Measurements from ENCODE around the gene PLXNA2. TPM values are rescaled to one million over a fixed set of nuclear protein-coding genes. Genes with fewer than 3 reads are reported as not detected.
A peak's percentile ranks its signal among the peaks of the same experiment; 100 is the strongest.

The PLXNA2 gene
- total and polyA plus RNA-seq, 2 of the 13 experiments (the other 11 are each of a cell fraction or from before 2014, with no cell fraction given): 1.1 to 2.1 TPM

GRCh38 chr1:208243527-208243966, 637 bp downstream of the PLXNA2 start (continued):
- no peak for TF ChIP-seq AFF4 (CRISPR knock-in tag; IDR thresholded peaks at IDR 0.05)
- no peak for TF ChIP-seq GPN1 (CRISPR knock-in tag; IDR thresholded peaks at IDR 0.05; ENCODE audit: borderline replicate concordance)
- TF ChIP-seq ZNF878 (CRISPR knock-in tag; IDR thresholded peaks at IDR 0.05): 0 out of 2 replicates have a peak, but pooled peaks have one; percentile 24
- TF ChIP-seq ZSCAN25 (CRISPR knock-in tag; IDR thresholded peaks at IDR 0.05): no peak
- no peak for TF ChIP-seq NBN (conservative IDR thresholded peaks at IDR 0.05)
- TF ChIP-seq NFKBIZ (CRISPR knock-in tag; IDR thresholded peaks at IDR 0.05): no peak
- TF ChIP-seq ZBTB7B (CRISPR knock-in tag; IDR thresholded peaks at IDR 0.05): peak; percentile 43; the same call in 1 of the 2 replicates
- no peak for TF ChIP-seq TBX3 (IDR thresholded peaks at IDR 0.05; ENCODE audit: borderline replicate concordance)
- no peak for TF ChIP-seq SNAPC2 (CRISPR knock-in tag; IDR thresholded peaks at IDR 0.05)
- TF ChIP-seq AKNA (CRISPR knock-in tag; IDR thresholded peaks at IDR 0.05; ENCODE audit: borderline replicate concordance): no peak
- TF ChIP-seq ZNF777 (CRISPR knock-in tag; IDR thresholded peaks at IDR 0.05): peak; percentile 62
- TF ChIP-seq EZH2 (conservative IDR thresholded peaks at IDR 0.05; ENCODE audit: low read depth, low read length): 0 out of 2 replicates have a peak, but pooled peaks have one; percentile 67
- TF ChIP-seq HOXA3 (CRISPR knock-in tag; IDR thresholded peaks at IDR 0.05): peak; percentile 6; the same call in 1 of the 2 replicates
- peak; percentile 21 for TF ChIP-seq ZNF687 (CRISPR knock-in tag; IDR thresholded peaks at IDR 0.05)
- TF ChIP-seq SALL2 (CRISPR knock-in tag; IDR thresholded peaks at IDR 0.05): no peak
- no peak for TF ChIP-seq DPF2 (CRISPR knock-in tag; IDR thresholded peaks at IDR 0.05; ENCODE audit: borderline replicate concordance, low read depth)
- TF ChIP-seq ATF3 (CRISPR knock-in tag; IDR thresholded peaks at IDR 0.05): no peak
- no peak for TF ChIP-seq MXI1 (IDR thresholded peaks at IDR 0.05; ENCODE audit: borderline replicate concordance, low read depth, low read length)

Data from HepG2 (cell line).